GM10266 (cell line): ENCODE measurements around the gene SCGB3A1.

Experiments used
- DNase-seq: peaks from one replicate; pipeline ENCODE4 v3.0.0; 2012; ENCODE audit errors: extremely low spot score
- TF ChIP-seq, protein P1 (sequence below): IDR thresholded peaks from 2 replicates; pipeline ENCODE4 v1.5.1; 2012; ENCODE audit warnings: mild to moderate bottlenecking, low read depth; ENCODE audit not compliant: control insufficient read depth, insufficient read depth; ENCODE audit errors: missing control alignments

The SCGB3A1 gene

DNA sequence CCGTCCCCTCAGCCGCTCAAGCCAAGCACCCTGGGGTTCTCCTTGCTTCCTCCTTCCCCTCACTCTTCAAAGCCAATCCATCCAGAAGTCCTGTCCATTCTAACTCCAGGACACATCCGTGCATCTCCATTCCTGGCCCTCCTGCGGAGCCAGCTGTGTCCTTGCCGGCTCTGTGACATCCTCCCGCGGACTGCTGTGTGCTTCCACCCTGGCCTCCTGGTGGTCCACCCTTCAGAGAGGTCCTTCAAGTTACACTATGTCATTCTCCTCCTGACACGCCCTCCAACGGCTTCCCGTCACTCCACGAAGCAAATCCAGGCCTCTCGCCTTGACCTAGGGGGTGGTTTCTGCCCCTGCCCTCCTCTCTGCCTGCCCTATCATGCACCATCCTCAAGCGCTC, 13.0 kb upstream of the SCGB3A1 start:
- DNase-seq, result no peak
- TF ChIP-seq, protein P1, sequence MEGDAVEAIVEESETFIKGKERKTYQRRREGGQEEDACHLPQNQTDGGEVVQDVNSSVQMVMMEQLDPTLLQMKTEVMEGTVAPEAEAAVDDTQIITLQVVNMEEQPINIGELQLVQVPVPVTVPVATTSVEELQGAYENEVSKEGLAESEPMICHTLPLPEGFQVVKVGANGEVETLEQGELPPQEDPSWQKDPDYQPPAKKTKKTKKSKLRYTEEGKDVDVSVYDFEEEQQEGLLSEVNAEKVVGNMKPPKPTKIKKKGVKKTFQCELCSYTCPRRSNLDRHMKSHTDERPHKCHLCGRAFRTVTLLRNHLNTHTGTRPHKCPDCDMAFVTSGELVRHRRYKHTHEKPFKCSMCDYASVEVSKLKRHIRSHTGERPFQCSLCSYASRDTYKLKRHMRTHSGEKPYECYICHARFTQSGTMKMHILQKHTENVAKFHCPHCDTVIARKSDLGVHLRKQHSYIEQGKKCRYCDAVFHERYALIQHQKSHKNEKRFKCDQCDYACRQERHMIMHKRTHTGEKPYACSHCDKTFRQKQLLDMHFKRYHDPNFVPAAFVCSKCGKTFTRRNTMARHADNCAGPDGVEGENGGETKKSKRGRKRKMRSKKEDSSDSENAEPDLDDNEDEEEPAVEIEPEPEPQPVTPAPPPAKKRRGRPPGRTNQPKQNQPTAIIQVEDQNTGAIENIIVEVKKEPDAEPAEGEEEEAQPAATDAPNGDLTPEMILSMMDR, result no peak

DNA sequence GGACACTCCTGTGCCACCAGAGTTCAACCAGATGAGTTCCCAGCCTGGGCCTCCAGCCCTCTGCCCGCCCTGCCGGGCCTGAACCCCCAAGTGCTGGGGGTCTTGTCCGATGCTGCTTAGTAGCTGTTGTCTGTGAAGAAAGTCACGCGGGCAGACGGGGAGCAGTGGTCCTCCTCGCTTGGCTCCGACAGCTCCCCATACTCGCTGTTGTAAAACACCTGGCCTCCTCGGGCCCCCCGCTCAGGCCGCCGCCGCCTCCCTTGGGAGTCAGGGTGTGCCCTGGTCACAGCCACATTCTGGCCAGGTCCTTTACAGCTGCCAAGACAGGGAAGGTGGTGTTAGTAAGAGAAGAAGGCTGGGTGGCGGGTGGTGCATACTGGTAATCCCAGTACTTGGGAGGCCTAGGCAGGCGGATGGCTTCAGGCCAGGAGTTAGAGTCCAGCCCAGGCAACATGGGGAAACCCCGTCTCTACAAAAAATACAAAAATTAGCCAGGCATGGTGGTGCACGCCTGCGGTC, 11.8 kb upstream of the SCGB3A1 start:
- TF ChIP-seq, protein P1, result no peak
- DNase-seq, result no peak

DNA sequence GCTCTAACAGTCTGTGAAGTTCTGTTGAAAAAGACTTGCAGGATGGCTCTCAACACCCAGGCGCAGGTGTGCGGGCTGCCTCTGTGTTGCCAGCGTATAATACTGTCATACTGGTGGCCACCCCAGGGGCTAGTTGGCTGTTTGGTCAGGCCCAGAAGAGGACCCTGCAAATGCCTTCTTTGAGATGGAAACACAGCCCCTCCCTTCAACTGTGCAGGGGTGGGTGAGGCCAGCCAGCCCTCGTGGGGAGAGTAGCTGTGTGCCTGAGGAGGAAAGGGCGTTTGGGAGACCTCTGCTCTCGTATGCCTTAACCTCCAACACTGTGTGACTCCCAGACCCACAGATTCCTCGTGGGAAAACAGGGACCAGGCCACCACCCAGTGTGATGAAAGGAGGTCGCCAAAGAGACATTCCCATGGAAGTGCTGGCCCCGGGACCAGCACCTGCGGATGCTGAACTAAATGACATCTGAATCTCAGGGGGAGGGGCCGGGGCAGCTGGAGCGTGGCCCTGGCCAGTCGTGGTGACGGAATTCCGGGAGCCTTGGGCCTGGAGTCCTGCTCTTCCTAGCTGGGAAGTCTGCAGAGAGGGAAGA, 11.3 kb upstream of the SCGB3A1 start:
- TF ChIP-seq, protein P1, result no peak
- peak; percentile 25 for DNase-seq

DNA sequence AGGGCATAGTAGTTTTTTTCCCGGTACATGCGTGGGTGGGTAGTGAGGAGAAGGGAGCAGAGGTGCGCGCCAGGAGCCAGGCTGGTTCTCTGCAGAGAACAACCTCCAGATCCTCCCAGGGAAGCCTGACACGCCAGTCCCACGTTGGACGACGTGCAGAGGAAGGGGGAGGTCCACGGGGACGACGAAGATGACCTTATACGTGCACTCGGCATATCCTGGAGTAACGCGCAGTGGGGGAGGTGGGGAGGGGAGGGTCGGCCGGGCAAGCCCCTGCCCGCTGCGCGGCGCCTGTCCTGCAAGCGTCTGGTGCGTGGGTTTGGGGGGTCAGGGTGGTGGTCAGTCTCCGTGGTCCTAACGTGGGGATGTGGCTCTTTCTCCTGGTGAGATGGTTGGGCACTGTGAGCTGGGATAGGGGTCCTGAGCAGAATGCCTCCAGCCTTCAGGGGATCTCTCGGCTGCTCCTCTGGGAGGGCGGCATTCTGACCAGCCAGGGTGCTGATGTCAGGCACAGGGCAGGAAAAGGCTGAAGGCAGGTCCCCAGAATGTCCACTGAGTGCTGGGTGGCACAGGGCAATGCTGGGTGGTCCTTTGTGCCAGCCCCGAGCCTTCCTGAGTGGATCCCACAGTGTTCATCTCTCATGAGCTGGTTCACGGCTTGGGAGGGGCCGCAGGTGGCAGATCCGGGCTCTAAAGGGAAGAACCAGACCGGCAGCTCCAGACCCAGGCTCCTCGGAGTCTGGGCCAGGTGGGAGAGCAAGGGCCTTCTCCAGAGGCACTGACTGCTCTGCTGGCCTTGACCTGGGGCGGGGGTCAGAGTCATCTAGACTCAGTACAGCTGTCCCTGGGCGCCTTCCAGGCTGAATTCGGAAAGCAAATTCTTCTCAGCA, 10.5 kb upstream of the SCGB3A1 start:
- peak; percentile 16 for DNase-seq
- TF ChIP-seq, protein P1, result no peak

DNA sequence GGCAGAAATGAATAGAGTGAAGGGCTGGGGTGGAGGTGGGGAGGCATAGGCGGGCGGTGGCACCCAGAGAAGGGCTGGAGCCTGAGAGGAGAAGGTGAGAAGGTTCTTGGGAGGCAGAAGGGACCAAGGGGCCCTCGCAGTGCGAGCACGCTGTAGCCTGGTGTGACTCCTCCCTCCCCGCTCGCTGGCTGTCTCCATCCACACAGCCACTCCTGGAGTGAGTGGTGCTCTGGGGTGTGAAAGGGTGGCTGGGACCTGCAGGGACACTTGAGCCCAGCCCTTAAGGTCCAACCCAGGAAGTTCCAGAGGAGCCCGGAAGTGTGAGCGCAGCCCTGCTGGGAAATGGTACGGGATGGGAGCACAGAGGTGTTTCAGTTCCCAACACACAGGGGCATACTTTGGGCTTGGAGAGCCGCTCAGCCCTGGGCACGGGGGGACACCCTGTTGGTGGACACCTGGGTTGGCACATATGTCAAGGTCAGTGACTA, 9.3 kb upstream of the SCGB3A1 start:
- TF ChIP-seq, protein P1, result no peak
- DNase-seq, result peak; percentile 15

DNA sequence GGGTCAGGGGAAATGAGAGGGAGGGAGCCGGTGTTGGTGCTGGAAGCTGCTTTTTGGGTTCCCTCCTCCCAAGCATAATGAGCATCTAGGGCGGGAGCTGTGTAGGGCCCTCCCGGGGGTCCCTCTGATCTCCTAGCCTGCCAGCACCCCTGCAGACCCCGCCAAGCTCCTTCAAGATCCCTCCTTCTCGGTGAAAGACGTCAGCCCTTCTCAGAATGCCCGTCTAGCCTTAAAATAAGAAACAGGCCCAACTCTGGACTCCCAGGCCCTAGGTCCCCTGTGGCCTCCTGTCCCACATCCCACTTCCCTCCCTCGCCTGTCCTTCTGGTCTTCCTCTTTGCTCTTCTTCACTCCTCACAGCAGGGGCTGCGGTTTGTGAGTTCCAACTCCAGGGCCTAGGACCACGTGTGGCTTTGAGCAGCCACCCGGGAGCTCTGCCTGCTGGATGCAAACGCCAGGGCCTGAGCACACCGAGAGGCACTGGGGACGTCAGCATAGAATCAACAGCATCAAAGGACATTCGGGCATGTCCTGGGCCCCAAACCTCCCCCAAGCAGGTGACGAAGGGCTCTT, 8.8 kb upstream of the SCGB3A1 start:
- TF ChIP-seq, protein P1, result no peak

More for the DNA sequence above, 8.8 kb upstream of the SCGB3A1 start:
- peak; percentile 40 for DNase-seq
